Measurements from ENCODE around the gene ME2.
"Not testable (repeated sequence)": the region's sequence is repeated elsewhere in the genome, so short reads cannot be mapped to it uniquely, and the experiment has no call there.

ME2 gene

DNA sequence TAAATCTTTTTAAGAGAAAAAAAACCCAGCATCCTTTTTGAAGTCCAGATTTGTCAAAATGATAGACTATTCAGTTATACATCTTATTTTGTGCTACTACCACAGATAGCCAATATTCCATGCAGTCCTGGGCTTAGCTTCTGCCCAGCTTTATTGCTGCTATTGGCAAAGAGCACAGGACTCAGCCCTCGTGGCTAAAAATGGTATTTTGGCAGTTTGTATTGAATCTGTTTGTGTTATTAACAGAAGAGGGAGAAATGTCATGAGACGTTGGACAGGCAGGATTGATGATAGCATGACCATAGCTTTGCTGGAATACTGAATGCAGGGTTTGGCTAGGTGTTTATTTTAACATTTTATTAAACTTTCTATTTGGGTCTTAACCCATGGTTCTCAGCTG is 108.3 kb downstream of the ME2 start:
- TF ChIP-seq GATA1 (IDR thresholded peaks at IDR 0.05; ENCODE audit: low read depth, low read length): no peak
- TF ChIP-seq POLR2A (IDR thresholded peaks at IDR 0.05; ENCODE audit: low read length): no peak
- no peak for DNase-seq

DNA sequence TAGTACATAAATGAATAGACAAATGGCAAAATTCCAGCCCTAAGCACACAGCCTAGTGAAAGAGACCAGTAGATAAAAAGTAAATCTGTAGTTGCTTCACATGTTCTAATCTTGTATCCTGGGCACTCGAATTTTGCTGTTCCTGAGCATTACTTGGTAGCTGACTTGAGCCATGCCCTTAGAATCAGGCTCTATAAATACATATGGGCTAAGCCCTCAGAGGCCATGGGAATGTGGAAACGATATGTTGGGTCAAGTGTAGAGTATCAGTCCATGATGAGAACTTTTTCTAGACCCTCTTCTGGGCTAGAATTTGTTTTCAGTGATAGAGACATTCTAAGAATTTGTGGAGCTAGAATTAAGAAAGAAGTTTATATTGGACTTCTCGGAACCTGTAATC is 110.8 kb downstream of the ME2 start:
- TF ChIP-seq POLR2A (IDR thresholded peaks at IDR 0.05; ENCODE audit: low read length) (no peak), GATA1 (IDR thresholded peaks at IDR 0.05; ENCODE audit: low read depth, low read length) (no peak)
- DNase-seq: no peak

DNA sequence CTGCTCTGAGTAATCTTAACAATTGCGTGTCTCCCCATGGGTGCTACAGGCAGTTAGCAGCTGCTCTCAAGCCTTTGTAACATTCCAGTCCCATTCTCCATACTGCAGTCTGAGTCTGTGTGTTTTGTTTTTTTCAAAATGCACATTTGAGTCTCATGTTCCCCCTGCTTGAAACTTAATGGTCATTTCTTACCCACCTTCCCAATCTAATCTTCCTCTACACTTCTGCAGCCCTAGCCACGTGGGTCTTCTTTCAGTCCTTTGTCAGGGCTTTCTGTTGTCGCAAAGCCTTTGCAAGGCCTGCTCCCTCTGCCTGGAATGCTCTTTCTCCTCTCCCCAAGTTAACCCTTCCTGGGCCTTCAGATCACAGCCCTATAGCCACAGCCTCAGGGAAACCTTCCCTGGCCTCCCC is 113.4 kb downstream of the ME2 start:
- no peak for DNase-seq
- TF ChIP-seq POLR2A (IDR thresholded peaks at IDR 0.05; ENCODE audit: low read length) (no peak), GATA1 (IDR thresholded peaks at IDR 0.05; ENCODE audit: low read depth, low read length) (no peak)

DNA sequence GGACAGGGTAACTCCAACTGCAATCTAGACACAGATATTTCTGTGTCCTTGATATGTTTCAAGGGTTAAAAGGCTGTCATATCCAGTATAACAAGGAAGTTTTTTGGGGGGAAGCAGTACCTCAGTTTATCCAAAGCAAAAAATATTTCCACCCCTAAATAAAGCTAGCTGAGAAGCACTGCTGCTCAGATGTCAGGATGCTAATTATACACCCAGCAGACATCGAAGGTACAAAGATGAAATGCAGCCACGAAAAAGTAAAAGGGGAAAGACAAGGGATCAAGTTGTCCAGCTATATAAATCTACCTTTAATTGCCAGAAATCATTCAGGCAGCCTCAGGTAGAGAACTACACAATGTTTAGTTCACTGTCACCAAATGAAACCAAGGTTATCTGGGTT is 115.1 kb downstream of the ME2 start:
- TF ChIP-seq GATA1 (IDR thresholded peaks at IDR 0.05; ENCODE audit: low read depth, low read length) (no peak), POLR2A (IDR thresholded peaks at IDR 0.05; ENCODE audit: low read length) (no peak)
- DNase-seq: no peak

DNA sequence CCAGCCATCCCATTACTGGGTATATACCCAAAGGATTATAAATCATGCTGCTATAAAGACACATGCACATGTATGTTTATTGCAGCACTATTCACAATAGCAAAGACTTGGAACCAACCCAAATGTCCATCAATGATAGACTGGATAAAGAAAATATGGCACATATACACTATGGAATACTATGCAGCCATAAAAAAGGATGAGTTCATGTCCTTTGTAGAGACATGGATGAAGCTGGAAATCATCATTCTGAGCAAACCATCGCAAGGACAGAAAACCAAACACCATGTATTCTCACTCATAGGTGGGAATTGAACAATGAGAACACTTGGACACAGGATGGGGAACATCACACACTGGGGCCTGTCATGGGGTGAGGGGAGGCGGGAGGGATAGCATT is 124.3 kb downstream of the ME2 start:
- not testable (repeated sequence) for DNase-seq

Data from erythroblast (primary cell).